Muscle of back (tissue), 11 donors: ENCODE measurements around the gene SORCS2. TPM values are rescaled to one million over a fixed set of nuclear protein-coding genes. Genes with fewer than 3 reads are reported as not detected.

Experiments used
- DNase-seq, 3 donors: peaks; one replicate each; pipeline versions ENCODE4 v3.0.0 to v3.0.0-alpha.2; 2013
- polyA plus RNA-seq, 10 donors: library from polyadenylated mRNA; unstranded; fragments of 120-200 nt; gene quantifications; one replicate each; pipeline ENCODE4 v1.2.1, GENCODE V29; 2013; ENCODE audit not compliant: insufficient read length in 10 of 10

SORCS2 gene
- polyA plus RNA-seq, 10 donors, result 6.5 to 21.0 (median 10.8) TPM

GRCh38 chr4:7680106-7680505 is 487.8 kb downstream of the SORCS2 start:
- no peak for DNase-seq

DNA sequence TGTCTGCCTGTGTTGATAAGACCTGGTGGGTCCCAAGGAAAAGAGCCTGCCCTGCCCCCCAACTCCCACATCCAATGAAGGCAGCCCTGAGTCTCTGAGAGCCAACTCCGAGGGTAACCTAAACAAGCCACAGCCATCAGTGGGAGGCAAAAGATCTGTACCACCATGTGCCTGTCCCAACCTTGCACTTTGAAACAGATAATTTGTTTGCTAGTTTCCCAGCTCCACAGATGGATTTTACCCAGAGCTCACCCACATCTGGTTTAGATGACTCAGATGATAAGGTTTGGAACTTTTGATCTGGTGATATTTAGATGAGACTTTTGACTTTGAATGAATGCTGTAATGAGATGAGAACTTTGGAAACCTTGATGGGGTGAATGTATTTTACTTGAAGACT is 488.4 kb downstream of the SORCS2 start:
- no peak for DNase-seq

DNA sequence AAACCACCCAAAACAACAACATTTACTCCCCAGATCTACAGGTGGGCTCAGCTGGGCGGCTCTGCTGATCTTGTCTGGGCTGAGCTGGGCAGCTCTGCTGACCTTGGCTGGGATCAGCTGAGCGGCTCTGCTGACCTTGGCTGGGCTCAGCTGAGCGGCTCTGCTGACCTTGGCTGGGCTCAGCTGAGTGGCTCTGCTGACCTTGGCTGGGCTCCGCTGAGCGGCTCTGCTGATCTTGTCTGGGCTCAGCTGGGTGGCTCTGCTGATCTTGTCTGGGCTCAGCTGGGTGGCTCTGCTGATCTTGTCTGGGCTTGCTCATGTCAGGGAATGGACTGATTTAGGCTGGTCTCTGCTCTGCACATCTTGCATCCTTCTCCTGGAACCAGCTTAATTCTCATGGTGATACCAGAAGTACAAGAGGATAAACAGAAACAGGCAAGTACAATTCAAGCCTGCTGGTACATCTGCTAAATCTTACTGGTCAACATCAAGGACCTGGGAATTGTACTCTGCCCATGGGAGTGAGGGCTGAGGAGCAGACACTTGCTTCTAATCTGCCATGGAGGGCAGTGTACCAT is 490.9 kb downstream of the SORCS2 start:
- no peak for DNase-seq

- no peak for DNase-seq
These were observed 492.0 kb downstream of the SORCS2 start for GRCh38 chr4:7684294-7684693.

DNA sequence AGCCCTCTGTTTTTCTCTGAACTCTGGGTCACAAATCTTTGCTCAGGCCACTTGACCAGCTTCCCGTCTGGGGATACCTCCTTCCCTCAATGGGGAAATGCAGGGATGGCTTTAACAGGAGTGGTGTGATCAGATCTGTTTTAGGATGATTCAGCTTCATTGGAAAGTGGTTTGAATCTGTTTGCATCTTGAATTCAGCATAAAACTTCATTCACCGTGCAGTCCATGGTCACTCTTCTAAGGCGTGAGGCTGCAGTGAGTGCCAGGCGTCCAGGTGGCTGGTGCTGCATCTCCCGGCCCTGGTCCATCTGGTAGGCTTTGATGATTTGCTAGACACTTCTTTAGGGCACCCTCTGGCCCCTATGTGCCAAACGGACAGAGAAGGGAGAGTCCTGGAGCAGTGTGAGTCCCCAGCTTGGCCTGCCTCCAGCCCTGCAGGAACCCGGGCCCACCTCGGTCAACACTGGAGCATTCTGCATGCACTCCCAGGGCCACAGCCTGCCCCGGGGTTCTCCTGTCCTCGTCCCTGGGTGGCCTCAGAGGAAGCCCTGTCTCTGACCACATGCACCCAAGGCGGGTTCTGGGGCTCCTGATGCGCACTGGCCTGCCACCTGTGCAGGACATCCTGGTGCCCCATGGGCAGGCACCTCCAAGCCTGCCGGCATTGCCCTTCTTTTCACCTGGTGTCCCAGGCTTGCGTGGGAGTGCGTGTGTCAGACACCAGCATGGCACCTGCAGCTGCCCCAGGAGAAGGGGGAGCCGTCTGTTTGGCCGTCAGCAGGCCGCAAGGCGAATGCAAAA is 493.9 kb downstream of the SORCS2 start:
- DNase-seq, result no peak

DNA sequence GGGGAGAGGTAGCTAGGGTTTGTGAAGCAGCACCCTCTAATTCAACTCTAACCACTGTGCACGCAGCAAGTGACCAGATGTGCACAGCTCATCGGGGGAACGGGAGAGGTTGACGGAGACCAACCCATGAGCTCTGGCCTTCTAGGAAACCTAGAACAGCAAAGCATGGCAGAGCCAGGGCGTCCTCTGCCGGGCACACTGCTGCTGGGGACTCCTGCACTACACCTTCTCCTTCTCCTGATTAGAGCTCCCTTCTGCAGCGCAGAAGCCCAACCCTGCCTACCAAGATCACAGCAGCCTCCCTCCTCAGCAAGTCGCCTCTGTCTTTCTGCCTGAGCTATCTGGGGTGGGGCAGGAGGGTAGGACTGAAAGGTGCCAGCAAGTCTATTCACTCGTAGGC is 494.7 kb downstream of the SORCS2 start:
- DNase-seq, result no peak

GRCh38 chr4:7687796-7688195 is 495.5 kb downstream of the SORCS2 start:
- no peak for DNase-seq

DNA sequence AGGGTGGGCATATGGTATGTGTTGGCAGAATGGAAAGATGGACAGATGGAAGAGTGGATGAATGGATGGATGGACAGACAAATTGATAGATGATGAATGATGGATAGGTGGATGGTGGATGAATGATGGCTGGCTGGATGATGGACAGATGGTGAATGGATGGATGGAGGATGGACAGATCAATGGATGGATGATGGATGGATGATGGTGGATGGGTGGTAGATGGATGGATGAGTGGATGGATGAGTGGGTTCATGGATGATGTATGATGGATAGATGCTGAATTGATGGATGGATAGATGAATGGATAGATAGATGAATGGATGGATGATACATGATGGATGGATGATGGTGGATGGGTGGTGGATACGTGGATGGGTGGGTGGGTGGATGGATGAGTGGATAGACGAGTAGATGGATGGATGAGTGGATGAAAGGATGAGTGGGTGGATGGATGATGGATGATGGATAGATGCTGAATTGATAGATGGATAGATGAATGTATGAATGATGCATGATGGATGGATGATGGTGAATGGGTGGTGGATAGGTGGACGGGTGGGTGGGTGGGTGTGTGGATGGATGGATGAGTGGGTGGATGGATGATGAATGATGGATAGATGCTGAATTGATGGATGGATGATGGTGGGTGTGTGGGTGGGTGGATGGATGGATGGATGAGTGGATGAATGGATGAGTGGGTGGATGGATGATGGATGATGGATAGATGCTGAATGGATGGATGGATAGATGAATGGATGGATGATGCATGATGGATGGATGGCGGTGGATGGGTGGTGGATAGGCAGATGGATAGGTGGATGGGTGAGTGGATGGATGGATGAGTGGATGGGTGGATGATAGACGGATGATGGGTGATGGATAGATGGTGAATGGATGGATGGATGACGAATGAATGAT is 497.7 kb downstream of the SORCS2 start:
- DNase-seq, result no peak

DNA sequence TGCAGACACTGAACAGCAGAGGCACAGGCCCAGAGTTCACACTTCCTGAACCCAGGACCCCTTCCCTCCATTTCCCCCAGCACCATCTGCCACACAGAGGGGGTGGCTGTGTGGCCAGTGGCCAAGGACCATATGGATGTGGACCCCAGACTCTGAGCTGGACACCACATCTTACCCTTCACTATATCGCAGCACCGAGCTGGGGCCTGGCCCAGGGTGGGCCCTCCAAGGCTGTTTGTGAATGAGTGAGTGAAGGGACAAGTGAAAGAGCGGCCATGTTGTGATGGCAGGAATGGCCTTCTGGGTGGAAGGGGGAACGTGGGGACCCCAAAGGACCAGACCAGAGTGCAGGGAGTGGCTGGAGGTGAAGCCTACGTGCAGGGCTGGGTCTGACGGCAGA is 498.7 kb downstream of the SORCS2 start:
- DNase-seq, result no peak

DNA sequence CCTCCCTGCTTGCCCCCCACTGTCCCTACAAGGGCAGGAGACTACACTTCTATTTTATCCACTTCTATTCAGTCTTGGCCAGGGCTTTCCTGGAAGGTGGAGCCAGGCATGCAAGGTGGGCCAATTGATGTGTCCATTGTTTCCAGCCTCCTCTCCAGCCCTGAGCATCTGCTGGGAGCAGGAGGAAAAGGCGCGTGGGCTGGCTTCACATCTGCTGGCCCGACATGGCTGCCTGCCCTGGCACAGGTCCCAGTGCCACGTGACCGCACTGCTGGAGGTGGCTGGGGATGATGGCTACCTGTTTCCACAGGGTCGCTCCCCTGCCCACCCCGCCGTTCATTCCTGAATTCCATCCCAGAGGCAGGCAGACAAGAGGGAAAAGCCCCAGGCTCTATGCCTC is 499.6 kb downstream of the SORCS2 start:
- DNase-seq, result peak; percentile 38 to 86 (median 75)

GRCh38 chr4:7692451-7693236 is 500.3 kb downstream of the SORCS2 start:
- DNase-seq, result no peak

- DNase-seq, result no peak
These were observed 500.9 kb downstream of the SORCS2 start for GRCh38 chr4:7693237-7693608.

DNA sequence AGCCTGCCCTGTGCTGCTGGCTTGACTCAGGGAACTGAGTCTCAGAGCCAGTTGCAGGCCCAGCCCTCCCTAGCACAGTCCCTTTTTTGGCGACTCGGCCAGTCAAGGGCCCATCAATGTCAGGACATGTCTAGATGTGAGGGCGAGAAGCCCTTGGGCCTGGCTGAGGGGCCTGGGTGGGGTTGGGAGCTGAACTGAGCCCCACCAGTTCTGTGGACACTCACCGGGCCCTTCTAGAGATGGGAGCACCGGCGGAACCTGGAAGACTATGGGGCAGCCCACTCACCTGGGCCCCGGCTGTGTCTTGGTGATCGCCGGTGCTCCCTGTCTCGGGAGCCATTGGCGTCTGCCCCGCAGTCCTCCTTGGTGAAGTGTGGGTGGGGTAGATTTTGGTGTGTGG is 501.4 kb downstream of the SORCS2 start:
- no peak for DNase-seq

GRCh38 chr4:7694324-7694723 is 502.0 kb downstream of the SORCS2 start:
- no peak for DNase-seq

DNA sequence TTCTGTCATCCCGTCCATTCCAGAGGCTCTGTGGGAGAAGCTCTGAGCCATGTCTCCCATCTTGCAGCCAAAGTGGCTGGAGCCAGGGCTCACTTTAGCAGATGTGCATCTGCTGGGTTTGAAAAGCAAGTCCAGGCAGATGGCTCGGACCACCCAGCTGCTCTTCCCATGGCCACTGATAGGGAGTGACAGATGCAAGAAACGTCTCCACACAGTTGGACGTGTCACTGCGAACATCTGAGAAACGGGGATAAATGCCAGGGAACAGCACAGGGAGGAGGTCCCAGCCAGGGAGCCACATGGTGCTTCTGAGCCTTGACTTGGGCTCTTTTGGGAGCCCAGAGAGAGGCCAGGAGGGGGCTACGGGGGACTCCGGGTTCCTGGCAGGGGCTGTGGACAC is 505.0 kb downstream of the SORCS2 start:
- peak; percentile 69 to 94 (median 84) for DNase-seq

- DNase-seq, result no peak
These were observed 505.5 kb downstream of the SORCS2 start for GRCh38 chr4:7697821-7698220.

- DNase-seq, result peak in 1 of 3 donors; percentile 66
These were observed 506.2 kb downstream of the SORCS2 start for GRCh38 chr4:7698584-7698983.

- peak; percentile 75 to 81 (median 76) for DNase-seq
These were observed 506.7 kb downstream of the SORCS2 start for GRCh38 chr4:7699031-7699430.

DNA sequence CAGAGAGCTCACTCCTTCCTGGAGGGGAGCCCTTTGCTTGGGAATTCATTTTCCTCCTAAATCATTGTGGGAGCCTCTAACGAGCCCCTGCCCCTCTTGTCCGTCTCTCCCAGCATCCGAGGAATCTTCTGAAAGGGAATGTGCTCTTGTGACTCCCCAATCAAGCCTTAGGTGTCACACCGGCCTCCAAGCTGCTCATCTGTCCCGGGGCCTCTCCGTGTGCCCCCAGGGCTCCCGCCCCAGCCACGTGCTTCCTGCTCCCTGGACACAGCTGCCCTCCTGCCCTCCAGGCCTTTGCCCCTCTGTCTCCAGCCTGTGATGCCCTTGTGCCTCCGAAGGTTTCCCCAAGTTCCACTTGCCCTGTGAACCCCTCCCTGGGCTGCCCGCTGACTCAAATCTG is 507.5 kb downstream of the SORCS2 start:
- DNase-seq, result no peak

- no peak for DNase-seq
These were observed 508.3 kb downstream of the SORCS2 start for GRCh38 chr4:7700665-7701064.

DNA sequence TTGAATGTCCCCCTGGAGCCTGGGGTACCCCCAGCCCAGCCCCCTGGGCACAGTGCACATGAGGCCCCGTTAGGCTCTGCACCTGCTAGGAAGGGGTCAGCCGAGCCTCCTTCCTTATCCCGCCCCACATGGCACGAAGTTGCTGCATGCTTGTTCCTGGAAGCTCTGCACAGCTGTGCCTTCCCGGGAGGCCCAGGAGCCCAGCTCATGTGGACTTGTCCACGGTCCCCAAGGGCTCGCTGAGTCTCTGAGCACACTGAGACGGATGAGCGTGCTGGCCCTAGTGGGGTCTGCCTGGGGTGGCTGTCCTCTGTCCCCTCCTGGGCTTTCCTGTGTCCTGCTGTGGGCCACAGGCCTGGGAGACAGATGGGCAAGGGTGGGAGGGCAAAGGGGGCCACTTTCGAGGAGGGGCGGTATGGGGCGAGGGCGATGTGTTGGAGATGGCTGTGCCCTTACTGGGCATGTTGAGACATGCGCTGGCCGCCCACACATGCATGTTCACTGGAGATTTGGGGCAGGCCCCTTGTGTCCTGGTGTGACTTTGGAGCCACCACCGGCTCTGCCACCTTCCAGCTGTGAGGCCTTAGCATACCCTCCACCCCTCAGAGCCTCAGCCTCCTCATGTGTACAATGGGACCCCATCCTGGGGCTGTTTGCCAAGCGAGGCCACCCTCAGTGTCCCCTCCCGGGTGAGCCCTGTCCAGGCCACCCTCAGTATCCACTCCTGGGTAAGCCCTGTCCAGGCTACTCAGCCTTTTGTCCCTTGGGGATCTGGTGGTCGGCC is 509.7 kb downstream of the SORCS2 start:
- no peak for DNase-seq
